ENCODE results near the gene SCARB1. TPM values are rescaled to one million over a fixed set of nuclear protein-coding genes. Genes with fewer than 3 reads are reported as not detected.

SCARB1 gene
- total RNA-seq, 1 experiment from 2014 or later = 31.3 TPM

- Histone ChIP-seq H3K27me3 (ENCODE audit: insufficient read depth, low read length) (no peaks in the 10 kb centered on the region), H4K20me1 (ENCODE audit: control insufficient read depth, insufficient read depth, insufficient read length) (no peaks in the 10 kb centered on the region), H3K4ac (ENCODE audit: low read depth, low read length) (no peak overlapping the region), H2AK5ac (ENCODE audit: insufficient read length, low read length) (no peak overlapping the region), H3K27ac (ENCODE audit: insufficient read length, low read depth, low read length) (no peak overlapping the region), H2AFZ (ENCODE audit: low read length) (no peak overlapping the region), H4K8ac (replicated peaks; ENCODE audit: insufficient read length, low read depth, low read length) (no peak overlapping the region), H3K18ac (ENCODE audit: insufficient read length, low read depth, low read length) (no peak overlapping the region), H3K79me1 (ENCODE audit: insufficient read depth, low read depth, low read length, poor library complexity, severe bottlenecking) (no peaks in the 10 kb centered on the region), H2BK15ac (ENCODE audit: low read depth, low read length) (no peak overlapping the region), H2BK5ac (ENCODE audit: insufficient read length, low read length) (no peak overlapping the region), H3K79me2 (ENCODE audit: insufficient read depth, low read length) (no peaks in the 10 kb centered on the region), H3K23me2 (ENCODE audit: insufficient read length, low read depth, low read length, poor library complexity, severe bottlenecking) (no peaks in the 10 kb centered on the region), H3K56ac (ENCODE audit: insufficient read length, low read depth, low read length) (no peak overlapping the region), H3K14ac (ENCODE audit: insufficient read depth, low read length) (no peak overlapping the region; the same call in 1 of the 2 replicates), H3K4me2 (ENCODE audit: insufficient read depth, insufficient read length, low read length) (no peak overlapping the region), H2BK12ac (ENCODE audit: insufficient read length, low read depth, low read length) (no peak overlapping the region), H4K91ac (ENCODE audit: insufficient read length, low read depth, low read length) (no peak overlapping the region), H3K4me1 (ENCODE audit: insufficient read depth, low read length) (peaks cover 8% of the 10 kb centered on the region), H3K9me3 (ENCODE audit: control insufficient read depth, low read depth, low read length) (no peaks in the 10 kb centered on the region), H3T11ph (ENCODE audit: low read length) (no peak overlapping the region), H3K23ac (ENCODE audit: insufficient read length, low read depth, low read length) (no peak overlapping the region), H2BK20ac (ENCODE audit: low read depth, low read length, poor library complexity, severe bottlenecking) (no peak overlapping the region), H2BK120ac (ENCODE audit: low read depth, low read length, poor library complexity, severe bottlenecking) (no peak overlapping the region), H3K9ac (ENCODE audit: extremely low read depth, insufficient read length, low read length) (no peak overlapping the region), H4K5ac (ENCODE audit: insufficient read length, low read depth, low read length) (no peak overlapping the region)
- peaks cover 8 to 38% (median 21%) of the 10 kb centered on the region in 3 experiments; a peak in 6 of 7 replicates for H3K36me3 Mint-ChIP-seq (ENCODE audit: insufficient read depth in 1 of 3, low read depth in 3 of 3)
- peaks cover 17% of the 10 kb centered on the region in 2 experiments for H3K4me1 Mint-ChIP-seq
- H3K27me3 Mint-ChIP-seq (ENCODE audit: low read depth) = no peaks in the 10 kb centered on the region
- no peak for TF ChIP-seq CTCF (conservative IDR thresholded peaks at IDR 0.05)
- peak overlapping the region; percentile 87 to 97 (median 88) for H3K27ac Mint-ChIP-seq
- H3K4me3 Mint-ChIP-seq = peak overlapping the region in 1 of 2 experiments; percentile 43; a peak in 2 of 5 replicates
- no CpG with 5 or more reads among the region's 13 CpGs for WGBS (ENCODE audit: extremely low coverage, insufficient read length, low lambda C conversion rate)
- DNase-seq = no peak
- H3K9me3 Mint-ChIP-seq = no peaks in the 10 kb centered on the region
Measured at GRCh38 chr12:124797321-124797720, 66.3 kb downstream of the SCARB1 start.
